Liver (tissue), 9 donors: ENCODE results near the gene CPLX1. TPM values are rescaled to one million over a fixed set of nuclear protein-coding genes. Genes with fewer than 3 reads are reported as not detected.
A peak's percentile ranks its signal among the peaks of the same experiment; 100 is the strongest.

Experiments used
- DNase-seq: peaks from one replicate; pipeline ENCODE4 v3.0.0-alpha.2; 2017; ENCODE audit warnings: low spot score
- H3K27ac ChIP-seq, 2 donors: one replicate each; pipeline ENCODE4 v1.7.0; 2013; ENCODE audit warnings: inconsistent platforms in 2 of 2, low read length in 2 of 2, control low read depth in 1 of 2, low read depth in 1 of 2, mild to moderate bottlenecking in 1 of 2
- H3K27me3 ChIP-seq, 4 donors: one replicate each; pipeline versions ENCODE4 v1.6.1 to v1.7.0; 2013; ENCODE audit warnings: low read length in 3 of 4, inconsistent platforms in 1 of 4, mild to moderate bottlenecking in 1 of 4, moderate library complexity in 1 of 4; ENCODE audit not compliant: control insufficient read depth in 4 of 4, insufficient read depth in 4 of 4
- H3K36me3 ChIP-seq, 4 donors: one replicate each; pipeline versions ENCODE4 v1.6.1 to v1.7.0; 2013; ENCODE audit warnings: low read length in 3 of 4, mild to moderate bottlenecking in 3 of 4, low read depth in 1 of 4, moderate library complexity in 1 of 4; ENCODE audit not compliant: control insufficient read depth in 4 of 4, insufficient read depth in 3 of 4
- H3K4me1 ChIP-seq, 4 donors: one replicate each; pipeline versions ENCODE4 v1.6.1 to v1.7.0; 2013; ENCODE audit warnings: low read length in 3 of 4, mild to moderate bottlenecking in 3 of 4, moderate library complexity in 1 of 4; ENCODE audit not compliant: control insufficient read depth in 4 of 4, insufficient read depth in 4 of 4
- H3K4me3 ChIP-seq, 3 donors: one replicate each; pipeline versions ENCODE4 v1.6.1 to v1.7.0; 2013; ENCODE audit warnings: low read length in 3 of 3, control low read depth in 1 of 3, low read depth in 1 of 3, mild to moderate bottlenecking in 1 of 3
- H3K9ac ChIP-seq, 2 donors: one replicate each; pipeline ENCODE4 v1.7.0; 2013; ENCODE audit warnings: low read length in 2 of 2, mild to moderate bottlenecking in 2 of 2, moderate library complexity in 2 of 2, control low read depth in 1 of 2, low read depth in 1 of 2
- H3K9me3 ChIP-seq, 4 donors: one replicate each; pipeline versions ENCODE4 v1.6.1 to v1.7.0; 2013; ENCODE audit warnings: low read length in 3 of 4; ENCODE audit not compliant: control insufficient read depth in 4 of 4
- ATF3 ChIP-seq: IDR thresholded peaks from 2 replicates; pipeline ENCODE4 v1.6.1; 2016; ENCODE audit warnings: antibody characterized with exemption
- EGR1 ChIP-seq, 2 donors: IDR thresholded peaks; 2 replicates each; pipeline ENCODE4 v1.6.1; 2016 to 2018; ENCODE audit warnings: antibody characterized with exemption in 2 of 2, low read depth in 2 of 2
- GABPA ChIP-seq, 2 donors: IDR thresholded peaks in 1 of 2; conservative IDR thresholded peaks in 1 of 2; 2 replicates each; pipeline ENCODE4 v1.6.1; 2016; ENCODE audit warnings: antibody characterized with exemption in 2 of 2, mild to moderate bottlenecking in 1 of 2, moderate library complexity in 1 of 2
- HNF4G ChIP-seq: IDR thresholded peaks from 2 replicates; pipeline ENCODE4 v1.6.1; 2016; ENCODE audit warnings: antibody characterized with exemption
- JUND ChIP-seq, 2 donors: IDR thresholded peaks; 2 replicates each; pipeline ENCODE4 v1.6.1; 2016; ENCODE audit warnings: antibody characterized with exemption in 2 of 2
- MAX ChIP-seq: IDR thresholded peaks from 2 replicates; pipeline ENCODE4 v1.6.1; 2016; ENCODE audit warnings: antibody characterized with exemption
- NR2F2 ChIP-seq: IDR thresholded peaks from 2 replicates; pipeline ENCODE4 v1.6.1; 2016; ENCODE audit warnings: antibody characterized with exemption
- REST ChIP-seq: IDR thresholded peaks from 2 replicates; pipeline ENCODE4 v1.6.1; 2016; ENCODE audit warnings: antibody characterized with exemption, mild to moderate bottlenecking
- SP1 ChIP-seq: IDR thresholded peaks from 2 replicates; pipeline ENCODE4 v1.6.1; 2018; ENCODE audit warnings: antibody characterized with exemption, mild to moderate bottlenecking
- YY1 ChIP-seq: IDR thresholded peaks from 2 replicates; pipeline ENCODE4 v1.6.1; 2016; ENCODE audit warnings: antibody characterized with exemption, mild to moderate bottlenecking
- ZBTB33 ChIP-seq: IDR thresholded peaks from 2 replicates; pipeline ENCODE4 v1.6.1; 2016; ENCODE audit warnings: antibody characterized with exemption
- WGBS: extraction: QIAGEN DNeasy Blood & Tissue Kit; methylation state at CpG from one replicate; pipeline ENCODE4 v1.1.7; 2013; 5-methylcytosine and 5-hydroxymethylcytosine counted together
- polyA plus RNA-seq, 2 donors: library from polyadenylated mRNA; stranded (reverse) in 1 of 2; unstranded in 1 of 2; fragments of 200-250 nt in 1 of 2; fragments of >200 nt in 1 of 2; fragmentation: Nextera tagmentation in 1 of 2; extraction: Ambion mirVana in 1 of 2; gene quantifications; one replicate each; pipeline versions ENCODE4 v1.2.1 to v1.2.3, GENCODE V29; 2013 to 2015
- total RNA-seq, 2 donors: library from RNA; depleted of rRNA; stranded (reverse); fragments of >200 nt; gene quantifications; one replicate each; pipeline ENCODE4 v1.2.3, GENCODE V29; 2014
- donor health status: healthy.
- donor health status: healthy.
- donor health status: healthy.
- donor health status: healthy.
- donor health status: healthy.

CPLX1 gene
- total and polyA plus RNA-seq, 4 donors: 0.14 to 2.8 (median 0.80) TPM

GRCh38 chr4:827209-828081 lies 1.5 kb upstream of the CPLX1 start:
- peaks cover 0 to 5% (median 0%) of the 10 kb centered on the region in 4 donors for H3K9me3 ChIP-seq
- H3K9ac ChIP-seq: no peak overlapping the region
- TF ChIP-seq EGR1 (IDR thresholded peaks at IDR 0.05; ENCODE audit: low read depth in 2 of 2) (no peak), REST (peak; percentile 42), MAX (no peak), YY1 (no peak), GABPA (IDR thresholded peaks at IDR 0.05 in 1 of 2, conservative IDR thresholded peaks at IDR 0.05 in 1 of 2) (no peak), ATF3 (no peak)
- no peak overlapping the region for H3K4me3 ChIP-seq
- WGBS: 45% methylated on average over 20 of the region's 20 CpGs
- H3K36me3 ChIP-seq: no peaks in the 10 kb centered on the region
- H3K27ac ChIP-seq: no peak overlapping the region
- H3K4me1 ChIP-seq: peaks cover 2 to 12% (median 10%) of the 10 kb centered on the region in 4 donors
- no peaks in the 10 kb centered on the region for H3K27me3 ChIP-seq
- DNase-seq: no peak

- Histone ChIP-seq H3K36me3 (no peaks in the 10 kb centered on the region), H3K4me1 (peaks cover 2 to 12% (median 10%) of the 10 kb centered on the region in 4 donors), H3K27me3 (no peaks in the 10 kb centered on the region), H3K27ac (no peak overlapping the region), H3K9ac (no peak overlapping the region), H3K4me3 (peak overlapping the region in 1 of 3 donors; percentile 44), H3K9me3 (peaks cover 0 to 3% (median 0%) of the 10 kb centered on the region in 4 donors)
- 3% methylated on average over 75 of the region's 75 CpGs for WGBS
- TF ChIP-seq HNF4G: no peak
- no peak for TF ChIP-seq ZBTB33
- no peak for TF ChIP-seq JUND (IDR thresholded peaks at IDR 0.05)
- TF ChIP-seq SP1: no peak
- no peak for TF ChIP-seq NR2F2
- no peak for TF ChIP-seq YY1
- TF ChIP-seq EGR1 (IDR thresholded peaks at IDR 0.05; ENCODE audit: low read depth in 2 of 2): no peak
- no peak for DNase-seq
These were observed 729 bp upstream of the CPLX1 start for GRCh38 chr4:826508-827208.
